ENCODE data around the gene HOXB2. TPM values are rescaled to one million over a fixed set of nuclear protein-coding genes. Genes with fewer than 3 reads are reported as not detected.

The HOXB2 gene
- total RNA-seq, 1 experiment from 2014 or later, result 3.0 TPM

GRCh38 chr17:48532261-48532660 lies 12.6 kb downstream of the HOXB2 start:
- no peaks in the 10 kb centered on the region for H3K9me3 Mint-ChIP-seq (ENCODE audit: unreplicated experiment)
- H3K4me3 Mint-ChIP-seq (ENCODE audit: unreplicated experiment), result no peak overlapping the region
- POLR2A ChIA-PET, result no interaction called here
- CTCF ChIA-PET, result interaction anchor here (0.7 kb wide), 1 partner anchor 272 kb away, joined by 4 read pairs; no protein-coding TSS in a partner anchor
- no peak for DNase-seq (ENCODE audit: unreplicated experiment)
- no peak overlapping the region for H3K27ac Mint-ChIP-seq (ENCODE audit: low read depth, unreplicated experiment)
- TF ChIP-seq, protein P1, sequence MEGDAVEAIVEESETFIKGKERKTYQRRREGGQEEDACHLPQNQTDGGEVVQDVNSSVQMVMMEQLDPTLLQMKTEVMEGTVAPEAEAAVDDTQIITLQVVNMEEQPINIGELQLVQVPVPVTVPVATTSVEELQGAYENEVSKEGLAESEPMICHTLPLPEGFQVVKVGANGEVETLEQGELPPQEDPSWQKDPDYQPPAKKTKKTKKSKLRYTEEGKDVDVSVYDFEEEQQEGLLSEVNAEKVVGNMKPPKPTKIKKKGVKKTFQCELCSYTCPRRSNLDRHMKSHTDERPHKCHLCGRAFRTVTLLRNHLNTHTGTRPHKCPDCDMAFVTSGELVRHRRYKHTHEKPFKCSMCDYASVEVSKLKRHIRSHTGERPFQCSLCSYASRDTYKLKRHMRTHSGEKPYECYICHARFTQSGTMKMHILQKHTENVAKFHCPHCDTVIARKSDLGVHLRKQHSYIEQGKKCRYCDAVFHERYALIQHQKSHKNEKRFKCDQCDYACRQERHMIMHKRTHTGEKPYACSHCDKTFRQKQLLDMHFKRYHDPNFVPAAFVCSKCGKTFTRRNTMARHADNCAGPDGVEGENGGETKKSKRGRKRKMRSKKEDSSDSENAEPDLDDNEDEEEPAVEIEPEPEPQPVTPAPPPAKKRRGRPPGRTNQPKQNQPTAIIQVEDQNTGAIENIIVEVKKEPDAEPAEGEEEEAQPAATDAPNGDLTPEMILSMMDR (IDR thresholded peaks at IDR 0.05; ENCODE audit: unreplicated experiment), result no peak
- H3K4me1 Mint-ChIP-seq (ENCODE audit: insufficient read depth, unreplicated experiment), result peaks cover 5% of the 10 kb centered on the region
- BruUV-seq (replicated peaks), result no TSS peak
- intact Hi-C loops (cut with micrococcal nuclease), result no loop called here
- peaks cover 13% of the 10 kb centered on the region for H3K27me3 Mint-ChIP-seq (ENCODE audit: insufficient read depth, unreplicated experiment)
- no peaks in the 10 kb centered on the region for H3K36me3 Mint-ChIP-seq (ENCODE audit: insufficient read depth, unreplicated experiment)

- no TSS peak for BruUV-seq (replicated peaks)
- TF ChIP-seq, protein P1 (IDR thresholded peaks at IDR 0.05; ENCODE audit: unreplicated experiment), result no peak
- Mint-ChIP-seq H3K9me3 (ENCODE audit: unreplicated experiment) (no peaks in the 10 kb centered on the region), H3K27me3 (ENCODE audit: insufficient read depth, unreplicated experiment) (peaks cover 13% of the 10 kb centered on the region), H3K36me3 (ENCODE audit: insufficient read depth, unreplicated experiment) (no peaks in the 10 kb centered on the region), H3K4me3 (ENCODE audit: unreplicated experiment) (no peak within 1 kb of the TSS), H3K27ac (ENCODE audit: low read depth, unreplicated experiment) (no peak within 1 kb of the TSS), H3K4me1 (ENCODE audit: insufficient read depth, unreplicated experiment) (peaks cover 5% of the 10 kb centered on the region)
- no peak for DNase-seq (ENCODE audit: unreplicated experiment)
- POLR2A ChIA-PET, result no interaction called here
- CTCF ChIA-PET, result no interaction called here
- intact Hi-C loops (cut with micrococcal nuclease), result no loop called here
Observed at GRCh38 chr17:48530887-48531272, 14.0 kb downstream of the HOXB2 start, which contains the start of gene HOXB1. TSS of gene HOXB1 (minus strand) at chr17:48531011. CDS start at chr17:48530904, 107 bp downstream.

DNA sequence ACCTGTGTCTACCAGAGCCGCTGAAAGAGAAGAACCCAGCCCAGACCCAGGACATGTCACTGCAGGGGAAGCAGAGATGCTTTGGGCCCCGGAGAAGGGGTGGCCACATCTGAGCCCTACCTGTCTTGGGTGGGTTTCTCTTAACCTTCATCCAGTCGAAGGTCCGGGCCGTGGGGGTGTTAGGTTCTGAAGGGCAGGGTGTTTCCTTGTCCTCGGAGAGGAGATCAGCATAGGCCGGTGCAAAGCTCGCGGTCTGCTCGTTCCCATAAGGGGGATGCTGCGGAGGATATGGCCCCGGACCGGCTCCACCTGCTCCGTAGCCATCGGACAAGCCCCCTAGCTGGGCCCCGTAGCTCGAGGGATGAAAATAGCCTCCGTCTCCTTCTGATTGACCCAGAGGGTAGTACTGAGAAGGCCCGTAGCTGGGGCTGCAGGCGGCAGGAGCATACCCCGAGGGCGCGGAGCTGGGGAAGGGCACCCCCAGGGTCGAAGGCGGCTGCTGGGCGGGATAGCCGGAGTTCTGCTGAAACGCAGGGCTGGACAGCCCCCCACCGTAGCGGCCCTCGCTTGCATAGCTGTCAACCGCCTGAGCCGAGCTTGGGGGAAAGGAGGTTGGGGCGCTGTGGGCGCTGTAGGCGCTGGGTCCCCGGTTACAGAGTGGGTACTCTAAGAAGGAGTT lies 14.6 kb downstream of the HOXB2 start:
- no peak overlapping the region for H3K4me3 Mint-ChIP-seq (ENCODE audit: unreplicated experiment)
- intact Hi-C loops (cut with micrococcal nuclease), result no loop called here
- TF ChIP-seq, protein P1 (IDR thresholded peaks at IDR 0.05; ENCODE audit: unreplicated experiment), result no peak
- ChIA-PET POLR2A (no interaction called here), CTCF (no interaction called here)
- DNase-seq (ENCODE audit: unreplicated experiment), result no peak
- peaks cover 5% of the 10 kb centered on the region for H3K4me1 Mint-ChIP-seq (ENCODE audit: insufficient read depth, unreplicated experiment)
- peaks cover 14% of the 10 kb centered on the region for H3K27me3 Mint-ChIP-seq (ENCODE audit: insufficient read depth, unreplicated experiment)
- H3K27ac Mint-ChIP-seq (ENCODE audit: low read depth, unreplicated experiment), result no peak overlapping the region
- no peaks in the 10 kb centered on the region for H3K36me3 Mint-ChIP-seq (ENCODE audit: insufficient read depth, unreplicated experiment)
- no TSS peak for BruUV-seq (replicated peaks)
- no peaks in the 10 kb centered on the region for H3K9me3 Mint-ChIP-seq (ENCODE audit: unreplicated experiment)

DNA sequence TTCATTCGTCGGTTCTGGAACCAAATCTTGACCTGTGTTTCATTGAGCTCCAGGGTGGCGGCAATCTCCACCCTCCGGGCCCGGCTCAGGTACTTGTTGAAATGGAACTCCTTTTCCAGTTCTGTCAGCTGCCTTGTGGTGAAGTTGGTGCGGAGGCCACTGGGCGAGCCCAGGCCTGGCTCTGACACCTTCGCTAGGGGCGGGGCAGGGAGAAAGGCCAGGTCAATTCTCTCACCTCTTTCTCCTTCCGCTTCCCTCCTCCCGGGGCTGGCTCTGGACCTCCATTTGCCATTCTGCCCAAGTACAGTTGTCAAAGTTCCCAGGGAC lies 15.3 kb downstream of the HOXB2 start:
- Mint-ChIP-seq H3K4me3 (ENCODE audit: unreplicated experiment) (no peak overlapping the region), H3K36me3 (ENCODE audit: insufficient read depth, unreplicated experiment) (no peaks in the 10 kb centered on the region), H3K27ac (ENCODE audit: low read depth, unreplicated experiment) (no peak overlapping the region), H3K27me3 (ENCODE audit: insufficient read depth, unreplicated experiment) (peaks cover 21% of the 10 kb centered on the region), H3K9me3 (ENCODE audit: unreplicated experiment) (no peaks in the 10 kb centered on the region), H3K4me1 (ENCODE audit: insufficient read depth, unreplicated experiment) (peaks cover 5% of the 10 kb centered on the region)
- TF ChIP-seq, protein P1 (IDR thresholded peaks at IDR 0.05; ENCODE audit: unreplicated experiment), result no peak
- no peak for DNase-seq (ENCODE audit: unreplicated experiment)
- CTCF ChIA-PET, result interaction anchor here (0.5 kb wide), 1 partner anchor 68 kb away, joined by 3 read pairs; no protein-coding TSS in a partner anchor
- POLR2A ChIA-PET, result no interaction called here
- BruUV-seq (replicated peaks), result no TSS peak
- intact Hi-C loops (cut with micrococcal nuclease), result no loop called here

All from MCF 10A (cell line).